Activated effector memory CD4-positive, alpha-beta T cell treated with anti-CD3 and anti-CD28 coated beads, Interleukin-2, amount 50 U/mL, for 16 hours (primary cell): ENCODE measurements around the gene LAD1.

ENCODE experiments used
- DNase-seq: peaks from one replicate; pipeline ENCODE4 v3.0.0-alpha.2; 2020

Gene LAD1

GRCh38 chr1:201399018-201399351 is at the start of gene LAD1:
Gene LAD1 (minus strand): TSS chr1:201399324. CDS start chr1:201399306, 18 bp downstream.
- DNase-seq: no peak

GRCh38 chr1:201447903-201448871 is 49.1 kb upstream of the LAD1 start:
- peak; percentile 85 for DNase-seq

- DNase-seq: no peak
These were observed 46.2 kb upstream of the LAD1 start for GRCh38 chr1:201445310-201445709.

GRCh38 chr1:201444792-201445191 is 45.7 kb upstream of the LAD1 start:
- DNase-seq: no peak

- DNase-seq: no peak
These were observed 44.6 kb upstream of the LAD1 start for GRCh38 chr1:201443747-201444146.

GRCh38 chr1:201436969-201437368 is 37.8 kb upstream of the LAD1 start:
- DNase-seq: no peak

GRCh38 chr1:201436393-201436792 is 37.3 kb upstream of the LAD1 start:
- DNase-seq: no peak

GRCh38 chr1:201434266-201434665 is 35.1 kb upstream of the LAD1 start:
- DNase-seq: no peak

- DNase-seq: no peak
These were observed 34.5 kb upstream of the LAD1 start for GRCh38 chr1:201433609-201434008.

GRCh38 chr1:201430776-201431175 is 31.7 kb upstream of the LAD1 start:
- no peak for DNase-seq

- no peak for DNase-seq
These were observed 30.8 kb upstream of the LAD1 start for GRCh38 chr1:201429736-201430501.

- peak; percentile 54 for DNase-seq
These were observed 28.8 kb upstream of the LAD1 start for GRCh38 chr1:201427963-201428362.

GRCh38 chr1:201426479-201427310 is 27.6 kb upstream of the LAD1 start:
- no peak for DNase-seq

- no peak for DNase-seq
These were observed 25.0 kb upstream of the LAD1 start for GRCh38 chr1:201424146-201424545.

- DNase-seq: no peak
These were observed 24.5 kb upstream of the LAD1 start for GRCh38 chr1:201423655-201424054.

GRCh38 chr1:201422436-201423030 is 23.4 kb upstream of the LAD1 start:
- peak; percentile 39 for DNase-seq

GRCh38 chr1:201422026-201422425 is 22.9 kb upstream of the LAD1 start:
- peak; percentile 34 for DNase-seq

GRCh38 chr1:201421041-201421440 is 21.9 kb upstream of the LAD1 start:
- peak; percentile 34 for DNase-seq

GRCh38 chr1:201420608-201421002 is 21.5 kb upstream of the LAD1 start:
- no peak for DNase-seq

GRCh38 chr1:201419746-201420607 is 20.9 kb upstream of the LAD1 start:
- no peak for DNase-seq

GRCh38 chr1:201419256-201419655 is 20.1 kb upstream of the LAD1 start:
- no peak for DNase-seq

- DNase-seq: no peak
These were observed 19.3 kb upstream of the LAD1 start for GRCh38 chr1:201418461-201418860.
